Left hindlimb (tissue), 1 donor: ENCODE results near the gene RPS26.
"Not testable (repeated sequence)": the region's sequence is repeated elsewhere in the genome, so short reads cannot be mapped to it uniquely, and the experiment has no call there.

Experiments used
- DNase-seq: peaks from one replicate; pipeline ENCODE4 v3.0.0-alpha.2; 2018

RPS26 gene

DNA sequence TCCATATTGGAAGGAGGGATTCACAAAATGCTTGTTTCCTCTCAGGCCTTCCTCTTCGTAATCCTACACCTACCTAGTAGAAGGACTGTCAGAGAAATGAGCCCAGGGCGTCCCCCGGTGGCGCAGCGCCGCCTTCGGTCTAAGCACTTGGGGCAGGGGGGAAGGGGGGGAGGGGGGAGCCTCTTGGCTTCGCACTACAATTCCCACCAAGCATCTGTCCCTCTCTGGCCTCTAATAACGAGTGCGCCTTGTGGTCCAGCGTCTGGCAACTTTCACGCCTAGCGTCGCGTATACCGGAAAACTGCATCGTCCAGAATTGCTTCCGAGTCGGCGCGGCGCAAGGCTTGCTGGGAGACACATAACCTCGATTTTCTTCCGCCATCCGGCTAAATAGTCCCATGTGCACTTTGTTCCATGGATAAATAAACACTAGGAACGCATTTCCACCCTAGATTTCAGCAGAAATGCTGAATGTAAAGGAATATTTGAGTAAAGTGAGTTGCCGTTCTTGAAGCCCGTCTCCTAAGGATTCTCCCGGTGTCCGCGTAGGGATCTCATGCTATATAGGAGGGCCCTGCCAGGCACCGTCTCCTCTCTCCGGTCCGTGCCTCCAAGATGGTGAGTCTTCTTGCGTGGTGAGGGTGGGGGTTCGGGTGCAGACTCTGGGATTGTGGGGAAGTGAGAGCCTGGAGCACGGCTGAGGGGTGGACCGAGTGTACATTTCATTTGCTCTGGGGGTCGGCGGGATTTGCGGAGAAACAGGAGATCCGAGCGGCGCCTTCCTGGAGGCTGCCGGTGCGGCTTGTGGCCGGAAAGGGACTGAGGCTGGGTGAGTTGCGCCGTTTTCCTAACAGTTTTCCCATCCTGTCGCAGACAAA, at the start of gene RPS26:
RPS26 (plus strand) TSS at position 367 of the 878 bp plus-strand sequence; CDS start at position 616, 249 bp downstream.
- peak; percentile 98 for DNase-seq

- no peak for DNase-seq
Observed at GRCh38 chr12:55993230-55993853, 48.4 kb upstream of the RPS26 start.

- DNase-seq, result no peak
Observed at GRCh38 chr12:55995366-55995765, 46.4 kb upstream of the RPS26 start.

GRCh38 chr12:55996201-55996714, 45.5 kb upstream of the RPS26 start:
- DNase-seq, result peak; percentile 59

GRCh38 chr12:55996715-55997534, 44.8 kb upstream of the RPS26 start, which contains the start of gene SUOX:
Gene SUOX (plus strand): TSS chr12:55997276. CDS start chr12:56002222, 4,946 bp downstream.
- peak; percentile 97 for DNase-seq

- no peak for DNase-seq
Observed at GRCh38 chr12:55997535-55997859, 44.2 kb upstream of the RPS26 start.

GRCh38 chr12:55999522-55999921, 42.2 kb upstream of the RPS26 start:
- not testable (repeated sequence) for DNase-seq

GRCh38 chr12:55999999-56000540, 41.6 kb upstream of the RPS26 start:
- not testable (repeated sequence) for DNase-seq

DNA sequence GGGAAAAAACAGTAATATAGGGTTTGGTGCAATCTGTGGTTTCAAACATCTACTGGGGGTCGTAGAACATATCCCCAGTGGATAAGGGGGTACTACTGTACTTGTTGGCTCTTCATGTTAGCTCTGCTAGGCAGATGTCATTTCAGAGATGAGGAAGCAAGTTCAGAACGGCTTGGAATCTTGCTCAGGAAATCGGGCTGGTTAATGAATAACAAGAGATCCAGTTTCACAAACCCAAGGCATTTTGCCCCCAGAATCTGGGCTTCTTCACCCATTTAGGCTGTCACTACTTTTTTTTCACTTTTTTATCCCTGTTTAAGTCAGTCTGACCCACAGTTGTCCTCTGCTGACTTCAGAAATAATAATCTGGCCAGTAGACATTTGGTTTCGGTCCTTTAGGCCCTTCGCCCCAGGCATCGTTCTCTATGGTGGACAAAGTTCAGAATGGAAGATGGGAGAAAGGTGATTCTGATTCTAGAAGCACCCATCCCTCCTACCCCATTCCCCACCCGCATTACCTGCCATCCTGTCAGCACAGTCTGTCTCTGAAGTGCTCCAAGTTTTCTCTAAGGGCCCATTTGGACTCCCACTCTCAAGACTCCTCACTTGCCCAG, 40.1 kb upstream of the RPS26 start:
- no peak for DNase-seq

DNA sequence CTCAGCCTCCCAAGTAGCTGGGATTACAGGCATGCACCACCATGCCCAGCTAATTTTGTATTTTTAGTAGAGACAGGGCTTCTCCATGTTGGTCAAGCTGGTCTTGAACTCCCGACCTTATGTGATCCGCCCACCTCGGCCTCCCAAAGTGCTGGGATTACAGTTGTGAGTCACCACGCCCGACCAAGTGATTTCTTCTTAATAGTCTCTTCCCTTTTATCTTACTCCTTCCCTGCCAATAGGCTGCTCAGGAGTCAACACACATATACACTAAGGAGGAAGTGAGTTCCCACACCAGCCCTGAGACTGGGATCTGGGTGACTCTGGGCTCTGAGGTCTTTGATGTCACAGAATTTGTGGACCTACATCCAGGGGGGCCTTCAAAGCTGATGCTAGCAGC, 38.3 kb upstream of the RPS26 start:
- not testable (repeated sequence) for DNase-seq

- DNase-seq, result no peak
Observed at GRCh38 chr12:56004211-56004610, 37.5 kb upstream of the RPS26 start.

GRCh38 chr12:56007564-56008559, 33.9 kb upstream of the RPS26 start:
- peak; percentile 76 for DNase-seq

GRCh38 chr12:56010111-56010570, 31.6 kb upstream of the RPS26 start:
- DNase-seq, result no peak

DNA sequence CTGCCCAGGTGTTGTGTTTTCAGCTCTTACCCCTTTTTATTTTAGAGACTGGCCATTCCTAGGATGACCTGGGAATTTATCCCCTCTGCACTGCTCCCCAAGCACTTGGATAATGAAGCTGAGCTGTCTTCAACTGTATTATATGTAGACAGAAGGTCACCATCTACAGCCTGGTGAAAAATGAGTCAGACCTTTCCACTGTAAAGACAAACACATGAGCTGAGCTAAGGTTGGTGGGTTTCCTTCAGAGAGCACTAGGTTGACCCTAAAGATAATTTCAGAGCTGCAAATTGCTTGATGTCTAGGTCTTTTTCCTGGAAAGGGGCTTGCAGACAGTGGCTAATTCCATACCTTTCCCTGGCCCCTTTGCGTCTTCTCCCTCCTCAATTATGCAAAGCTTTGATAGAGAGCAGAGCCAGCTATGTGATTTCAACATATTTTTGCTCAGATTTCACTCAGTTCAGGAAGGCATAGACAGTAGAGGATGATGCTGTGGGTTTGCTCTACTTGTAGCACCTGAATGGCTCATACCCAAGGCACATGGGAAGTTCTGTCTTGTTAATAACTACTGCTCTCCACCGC, 30.1 kb upstream of the RPS26 start:
- DNase-seq, result no peak

DNA sequence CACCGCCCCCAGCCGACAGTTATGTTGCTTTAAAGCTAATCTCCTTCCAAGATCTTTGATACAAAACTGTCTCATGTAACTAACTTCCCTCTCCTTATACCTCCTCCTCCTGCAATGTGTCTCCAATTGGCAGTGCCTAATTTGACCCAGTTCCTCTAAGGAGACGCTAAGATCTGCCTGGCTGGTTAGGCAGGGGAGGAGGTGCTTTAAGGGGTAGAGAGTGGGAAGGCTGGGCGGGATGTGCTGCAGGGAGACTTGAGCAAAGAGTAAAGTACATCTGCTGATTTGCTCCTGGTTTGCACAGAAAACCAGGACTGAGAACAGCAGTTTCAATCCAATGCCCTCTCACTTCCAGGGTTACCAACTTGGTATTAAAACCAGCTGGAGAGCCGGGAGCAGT, 28.2 kb upstream of the RPS26 start:
- DNase-seq, result no peak

DNA sequence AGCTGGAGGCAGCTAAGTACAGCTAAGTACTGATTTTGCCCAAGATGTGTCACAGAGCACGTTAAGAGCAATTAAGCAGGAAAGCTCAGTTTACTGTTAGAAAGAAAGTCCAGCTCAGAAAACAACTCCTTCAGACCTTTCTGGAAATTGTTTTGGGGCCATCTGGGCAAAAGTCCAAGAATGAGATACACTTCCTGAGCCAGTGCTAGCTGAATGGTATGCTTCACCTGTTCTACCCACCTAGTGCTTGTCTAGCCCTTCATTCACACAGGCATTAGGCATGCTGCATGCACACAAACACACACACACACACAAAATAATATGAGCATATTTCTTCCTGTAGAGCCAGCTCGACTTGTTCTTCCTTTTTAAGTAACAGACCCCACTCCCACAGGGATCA, 27.5 kb upstream of the RPS26 start:
- DNase-seq, result no peak

- no peak for DNase-seq
Observed at GRCh38 chr12:56017181-56017580, 24.5 kb upstream of the RPS26 start.

- DNase-seq, result no peak
Observed at GRCh38 chr12:56018356-56018755, 23.4 kb upstream of the RPS26 start.

- DNase-seq, result peak; percentile 83
Observed at GRCh38 chr12:56020423-56021184, 21.1 kb upstream of the RPS26 start, which contains the start of gene IKZF4. Gene IKZF4 (plus strand): TSS chr12:56021043. CDS start chr12:56021494, 451 bp downstream.
